ENCODE results near the gene DYRK2. TPM values are rescaled to one million over a fixed set of nuclear protein-coding genes. Genes with fewer than 3 reads are reported as not detected.

The DYRK2 gene
- total and polyA plus RNA-seq, 10 donors, result 5.0 to 42.8 (median 35.5) TPM

DNA sequence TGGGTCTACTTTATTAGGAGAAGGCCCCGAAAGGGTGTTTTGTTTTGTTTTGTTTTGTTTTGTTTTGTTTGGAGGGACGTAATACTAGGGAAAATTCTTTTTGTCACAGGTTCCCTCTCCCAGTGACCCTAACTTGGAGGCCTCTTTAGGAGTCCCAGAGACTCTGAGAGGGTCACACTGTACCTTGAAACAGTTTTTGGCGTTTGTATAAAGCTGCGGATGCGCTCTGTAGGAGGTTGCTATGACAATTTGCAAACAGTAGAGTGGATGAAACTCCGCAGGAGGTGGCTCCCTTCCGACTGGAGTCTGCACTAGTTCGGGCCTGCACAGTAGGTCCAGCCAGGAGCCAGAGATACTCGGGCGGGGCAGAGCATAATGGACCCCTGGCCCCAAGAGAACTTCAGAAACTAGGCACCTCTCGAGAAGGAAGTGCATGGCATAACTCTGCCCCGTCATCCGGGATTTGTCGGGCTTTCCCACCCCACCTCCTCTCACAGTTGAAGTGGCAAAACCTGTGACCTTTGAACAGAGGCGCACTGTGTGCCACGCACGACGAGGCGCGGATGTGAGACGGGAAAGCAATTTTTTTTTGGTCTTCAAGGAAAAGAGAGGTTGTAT lies 1.3 kb upstream of the DYRK2 start:
- Histone ChIP-seq H3K4me1 (peaks cover 17 to 46% (median 33%) of the 10 kb centered on the region in 6 donors), H3K4me3 (peak overlapping the region; percentile 75 to 99 (median 90)), H3K36me3 (no peaks in the 10 kb centered on the region), H3K27ac (peak overlapping the region in 5 of 8 donors; percentile 81 to 97 (median 96)), H3K9me3 (no peaks in the 10 kb centered on the region), H3K27me3 (replicated peaks in 1 of 7) (no peaks in the 10 kb centered on the region)
- intact Hi-C loops (cut with DNase I; ENCODE audit: low total_unique reads), result no loop called here
- DNase-seq, result peak; percentile 82
- WGBS, 5 donors, result 55 to 66% (median 60%) methylated on average over 21 of the region's 21 CpGs
- TF ChIP-seq, protein P1, sequence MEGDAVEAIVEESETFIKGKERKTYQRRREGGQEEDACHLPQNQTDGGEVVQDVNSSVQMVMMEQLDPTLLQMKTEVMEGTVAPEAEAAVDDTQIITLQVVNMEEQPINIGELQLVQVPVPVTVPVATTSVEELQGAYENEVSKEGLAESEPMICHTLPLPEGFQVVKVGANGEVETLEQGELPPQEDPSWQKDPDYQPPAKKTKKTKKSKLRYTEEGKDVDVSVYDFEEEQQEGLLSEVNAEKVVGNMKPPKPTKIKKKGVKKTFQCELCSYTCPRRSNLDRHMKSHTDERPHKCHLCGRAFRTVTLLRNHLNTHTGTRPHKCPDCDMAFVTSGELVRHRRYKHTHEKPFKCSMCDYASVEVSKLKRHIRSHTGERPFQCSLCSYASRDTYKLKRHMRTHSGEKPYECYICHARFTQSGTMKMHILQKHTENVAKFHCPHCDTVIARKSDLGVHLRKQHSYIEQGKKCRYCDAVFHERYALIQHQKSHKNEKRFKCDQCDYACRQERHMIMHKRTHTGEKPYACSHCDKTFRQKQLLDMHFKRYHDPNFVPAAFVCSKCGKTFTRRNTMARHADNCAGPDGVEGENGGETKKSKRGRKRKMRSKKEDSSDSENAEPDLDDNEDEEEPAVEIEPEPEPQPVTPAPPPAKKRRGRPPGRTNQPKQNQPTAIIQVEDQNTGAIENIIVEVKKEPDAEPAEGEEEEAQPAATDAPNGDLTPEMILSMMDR (IDR thresholded peaks at IDR 0.05 in 8 of 11, conservative IDR thresholded peaks at IDR 0.05 in 3 of 11), result no peak
- TF ChIP-seq POLR2AphosphoS5 (IDR thresholded peaks at IDR 0.05), result no peak
- no peak for TF ChIP-seq POLR2A (IDR thresholded peaks at IDR 0.05)

DNA sequence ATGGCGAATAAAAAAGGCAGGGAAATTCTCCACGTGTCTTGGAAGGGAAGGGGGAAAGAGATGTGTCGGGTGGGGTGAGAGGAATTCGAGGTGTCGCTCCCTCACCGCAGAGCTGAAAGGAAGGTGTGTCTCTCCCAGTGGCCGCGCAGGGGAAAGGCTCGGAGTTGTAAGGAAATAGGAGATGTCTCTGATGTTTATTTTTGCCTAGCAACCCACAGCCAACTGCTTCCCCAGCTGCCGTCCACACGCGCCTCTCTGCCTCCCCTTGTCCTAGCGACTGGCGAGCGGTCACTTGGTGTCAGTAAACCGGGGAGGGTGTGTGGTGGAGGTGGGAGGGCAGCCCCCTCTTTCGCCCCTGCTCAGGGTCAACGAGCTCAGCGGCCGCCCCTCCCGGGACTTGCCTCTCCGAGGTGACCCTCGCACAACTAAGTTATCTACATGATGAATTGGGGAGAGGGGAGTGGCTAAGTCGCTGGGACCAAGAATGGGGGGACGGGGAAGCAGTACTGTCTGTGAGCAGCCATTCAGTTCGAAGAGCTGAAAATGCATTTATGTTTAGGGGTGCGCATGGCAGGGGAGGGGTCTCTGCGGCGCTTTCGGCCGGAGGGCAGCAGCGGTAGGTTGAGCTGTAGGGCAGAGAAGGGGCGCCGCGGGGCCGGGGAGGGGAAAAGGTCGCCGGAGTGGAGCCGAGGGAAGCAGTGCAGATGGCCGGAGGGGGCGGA lies 585 bp upstream of the DYRK2 start:
- H3K36me3 ChIP-seq, result no peaks in the 10 kb centered on the region
- H3K27me3 ChIP-seq (replicated peaks in 1 of 7), result no peaks in the 10 kb centered on the region
- peak overlapping the region; percentile 57 to 97 (median 90) for H3K27ac ChIP-seq
- H3K9me3 ChIP-seq, result no peaks in the 10 kb centered on the region
- H3K4me1 ChIP-seq, result peaks cover 17 to 53% (median 39%) of the 10 kb centered on the region in 6 donors
- intact Hi-C loops (cut with DNase I; ENCODE audit: low total_unique reads), result no loop called here
- 1 to 4% (median 2%) methylated on average over 39 to 41 of the region's 41 CpGs for WGBS, 5 donors
- H3K4me3 ChIP-seq, result peak overlapping the region; percentile 75 to 99 (median 90)
- TF ChIP-seq POLR2A (IDR thresholded peaks at IDR 0.05) (no peak), POLR2AphosphoS5 (IDR thresholded peaks at IDR 0.05) (peak in 2 of 3 donors; percentile 61 to 72)
- TF ChIP-seq, protein P1 (IDR thresholded peaks at IDR 0.05 in 8 of 11, conservative IDR thresholded peaks at IDR 0.05 in 3 of 11), result peak in 6 of 11 experiments; percentile 22 to 52 (median 29)
- DNase-seq, result peak; percentile 90

DNA sequence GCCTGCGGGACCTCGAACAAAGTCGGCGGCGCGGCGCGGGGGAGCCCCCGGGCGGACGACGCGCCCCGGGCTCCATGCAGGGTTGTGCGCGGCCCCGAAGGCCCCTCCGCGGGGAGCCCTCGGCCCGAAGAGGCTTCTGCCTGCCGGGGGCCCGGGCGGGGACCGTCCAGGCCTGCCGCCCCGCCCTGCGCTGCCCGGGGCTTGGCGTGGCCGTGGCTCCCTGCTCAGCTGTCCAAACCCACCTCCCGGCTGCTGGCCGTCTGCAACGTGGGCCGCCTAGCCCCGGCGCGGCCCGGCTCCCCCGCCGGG lies 670 bp downstream of the DYRK2 start:
- Histone ChIP-seq H3K36me3 (no peaks in the 10 kb centered on the region), H3K27ac (peak overlapping the region; percentile 85 to 97 (median 96)), H3K4me3 (peak overlapping the region; percentile 85 to 99 (median 90)), H3K27me3 (replicated peaks in 1 of 7) (no peaks in the 10 kb centered on the region), H3K4me1 (peaks cover 21 to 66% (median 48%) of the 10 kb centered on the region in 6 donors), H3K9me3 (no peaks in the 10 kb centered on the region)
- 0 to 1% (median 0%) methylated on average over 16 to 41 of the region's 41 CpGs for WGBS, 5 donors
- TF ChIP-seq, protein P1 (IDR thresholded peaks at IDR 0.05 in 8 of 11, conservative IDR thresholded peaks at IDR 0.05 in 3 of 11), result no peak
- no peak for TF ChIP-seq POLR2AphosphoS5 (IDR thresholded peaks at IDR 0.05)
- TF ChIP-seq POLR2A (IDR thresholded peaks at IDR 0.05), result no peak
- no peak for DNase-seq
- intact Hi-C loops (cut with DNase I; ENCODE audit: low total_unique reads), result no loop called here
